Nephron (organoid): ENCODE results near the gene APH1A.

Experiments used
- H3K27ac Mint-ChIP-seq, 3 experiments: 2 replicates each; pipeline ENCODE4 v1.8.0; 2020; ENCODE audit warnings: mixed read lengths in 3 of 3, mild to moderate bottlenecking in 2 of 3, moderate library complexity in 1 of 3
- H3K27me3 Mint-ChIP-seq: 2 replicates; pipeline ENCODE4 v1.8.0; 2021; ENCODE audit warnings: low read depth, mild to moderate bottlenecking, moderate library complexity, mixed read lengths
- H3K36me3 Mint-ChIP-seq: 2 replicates; pipeline ENCODE4 v1.8.0; 2020; ENCODE audit warnings: low read depth, mixed read lengths
- H3K4me1 Mint-ChIP-seq: 2 replicates; pipeline ENCODE4 v1.8.0; 2020; ENCODE audit warnings: mixed read lengths
- H3K4me3 Mint-ChIP-seq, 3 experiments: 2 replicates each; pipeline ENCODE4 v1.8.0; 2020; ENCODE audit warnings: mild to moderate bottlenecking in 3 of 3, mixed read lengths in 3 of 3, moderate library complexity in 2 of 3
- H3K9me3 Mint-ChIP-seq: 2 replicates; pipeline ENCODE4 v1.8.0; 2020; ENCODE audit warnings: mixed read lengths
- TF ChIP-seq, protein P1 (sequence below), 3 experiments: fragments of 200-600 bp; sonication (generic); IDR thresholded peaks; one replicate each; pipeline ENCODE4 v1.5.0; 2021; ENCODE audit warnings: antibody characterized with exemption in 3 of 3; ENCODE audit not compliant: unreplicated experiment in 3 of 3

Gene APH1A

GRCh38 chr1:150236614-150237100 lies 32.2 kb downstream of the APH1A start:
- no peaks in the 10 kb centered on the region for H3K9me3 Mint-ChIP-seq
- TF ChIP-seq, protein P1, sequence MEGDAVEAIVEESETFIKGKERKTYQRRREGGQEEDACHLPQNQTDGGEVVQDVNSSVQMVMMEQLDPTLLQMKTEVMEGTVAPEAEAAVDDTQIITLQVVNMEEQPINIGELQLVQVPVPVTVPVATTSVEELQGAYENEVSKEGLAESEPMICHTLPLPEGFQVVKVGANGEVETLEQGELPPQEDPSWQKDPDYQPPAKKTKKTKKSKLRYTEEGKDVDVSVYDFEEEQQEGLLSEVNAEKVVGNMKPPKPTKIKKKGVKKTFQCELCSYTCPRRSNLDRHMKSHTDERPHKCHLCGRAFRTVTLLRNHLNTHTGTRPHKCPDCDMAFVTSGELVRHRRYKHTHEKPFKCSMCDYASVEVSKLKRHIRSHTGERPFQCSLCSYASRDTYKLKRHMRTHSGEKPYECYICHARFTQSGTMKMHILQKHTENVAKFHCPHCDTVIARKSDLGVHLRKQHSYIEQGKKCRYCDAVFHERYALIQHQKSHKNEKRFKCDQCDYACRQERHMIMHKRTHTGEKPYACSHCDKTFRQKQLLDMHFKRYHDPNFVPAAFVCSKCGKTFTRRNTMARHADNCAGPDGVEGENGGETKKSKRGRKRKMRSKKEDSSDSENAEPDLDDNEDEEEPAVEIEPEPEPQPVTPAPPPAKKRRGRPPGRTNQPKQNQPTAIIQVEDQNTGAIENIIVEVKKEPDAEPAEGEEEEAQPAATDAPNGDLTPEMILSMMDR (IDR thresholded peaks at IDR 0.05; ENCODE audit: unreplicated experiment in 3 of 3) = no peak
- H3K27ac Mint-ChIP-seq = no peak overlapping the region

DNA sequence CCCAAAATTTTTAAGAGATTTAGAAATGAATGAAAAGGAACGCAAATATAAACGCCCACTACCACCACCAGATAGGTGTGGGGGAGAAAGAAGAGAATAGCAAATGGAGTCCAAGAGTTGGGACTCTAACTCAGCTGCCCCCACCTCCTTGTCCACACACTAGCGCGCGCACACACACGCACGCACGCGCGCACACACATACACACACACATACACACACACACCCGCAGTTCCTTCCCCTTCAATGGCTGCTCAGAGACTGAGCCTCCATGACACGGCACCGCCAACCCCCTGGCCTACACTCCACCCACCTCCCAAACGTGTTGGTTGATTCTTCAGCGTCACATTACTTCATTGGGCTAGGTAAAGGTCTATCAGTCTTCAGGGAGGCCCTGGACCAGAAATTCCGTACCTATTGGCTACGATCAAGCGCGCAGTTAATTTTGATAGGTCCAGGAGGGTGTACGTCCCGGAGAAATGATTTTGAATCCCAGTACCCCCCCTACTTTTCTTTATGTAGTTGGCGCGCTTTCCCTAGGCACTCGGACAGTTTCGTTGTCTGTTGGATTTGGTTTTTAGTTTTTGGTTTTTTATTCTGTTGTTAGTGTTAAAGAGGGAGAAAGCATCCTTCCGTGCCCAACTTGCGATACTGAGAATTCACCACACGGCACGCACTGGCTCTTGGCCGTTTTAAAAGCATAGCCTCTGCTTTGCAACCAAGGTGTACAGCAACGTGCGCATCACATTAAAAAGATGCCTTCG lies 32.8 kb downstream of the APH1A start, which contains the start of gene ANP32E:
TSS of gene ANP32E (minus strand) at position 261 of the 762 bp plus-strand sequence. CDS start 326 bp downstream, outside the sequence.
- no peak within 1 kb of the TSS for H3K4me3 Mint-ChIP-seq
- H3K4me1 Mint-ChIP-seq = peaks cover 22% of the 10 kb centered on the region
- H3K27me3 Mint-ChIP-seq = peaks cover 2% of the 10 kb centered on the region
- TF ChIP-seq, protein P1 (IDR thresholded peaks at IDR 0.05; ENCODE audit: unreplicated experiment in 3 of 3) = peak in 2 of 3 experiments; percentile 13 to 31
- H3K36me3 Mint-ChIP-seq = peaks cover 1% of the 10 kb centered on the region
- no peaks in the 10 kb centered on the region for H3K9me3 Mint-ChIP-seq
- peak within 1 kb of the TSS in 2 of 3 experiments; percentile 95 to 99 for H3K27ac Mint-ChIP-seq

More at GRCh38 chr1:150236614-150237100, 32.2 kb downstream of the APH1A start:
- Mint-ChIP-seq H3K4me1 (peaks cover 22% of the 10 kb centered on the region), H3K36me3 (no peaks in the 10 kb centered on the region), H3K4me3 (no peak overlapping the region), H3K27me3 (peaks cover 3% of the 10 kb centered on the region)

DNA sequence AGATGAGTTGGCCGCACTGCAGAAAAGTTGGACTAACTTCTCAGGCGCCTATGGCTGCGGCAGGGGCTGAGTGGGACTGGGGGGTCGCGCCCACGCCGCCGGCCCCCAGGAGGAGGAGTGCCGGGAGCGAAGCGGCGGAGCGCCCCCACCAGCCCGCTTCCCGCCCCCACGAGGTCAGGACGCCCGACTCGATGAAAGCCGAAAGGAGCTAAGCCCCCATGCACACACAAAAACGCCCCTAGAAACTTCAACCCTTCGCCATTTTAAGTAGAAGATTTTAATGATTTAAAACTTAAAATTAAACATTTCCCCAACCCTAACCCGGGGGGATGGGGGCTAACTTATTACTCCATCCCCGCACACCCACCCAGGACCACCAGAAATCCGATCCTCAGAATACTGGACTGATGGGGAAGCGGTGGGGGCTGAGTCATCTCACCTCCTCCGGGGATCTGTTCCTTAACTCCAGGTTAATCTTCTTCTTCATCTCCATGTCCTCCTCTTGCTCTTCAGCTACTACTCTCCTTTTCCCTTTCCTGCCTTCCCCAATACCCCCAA lies 33.4 kb downstream of the APH1A start:
- TF ChIP-seq, protein P1 (IDR thresholded peaks at IDR 0.05; ENCODE audit: unreplicated experiment in 3 of 3) = no peak
- Mint-ChIP-seq H3K27ac (peak overlapping the region in 1 of 3 experiments; percentile 95), H3K27me3 (no peaks in the 10 kb centered on the region)

DNA sequence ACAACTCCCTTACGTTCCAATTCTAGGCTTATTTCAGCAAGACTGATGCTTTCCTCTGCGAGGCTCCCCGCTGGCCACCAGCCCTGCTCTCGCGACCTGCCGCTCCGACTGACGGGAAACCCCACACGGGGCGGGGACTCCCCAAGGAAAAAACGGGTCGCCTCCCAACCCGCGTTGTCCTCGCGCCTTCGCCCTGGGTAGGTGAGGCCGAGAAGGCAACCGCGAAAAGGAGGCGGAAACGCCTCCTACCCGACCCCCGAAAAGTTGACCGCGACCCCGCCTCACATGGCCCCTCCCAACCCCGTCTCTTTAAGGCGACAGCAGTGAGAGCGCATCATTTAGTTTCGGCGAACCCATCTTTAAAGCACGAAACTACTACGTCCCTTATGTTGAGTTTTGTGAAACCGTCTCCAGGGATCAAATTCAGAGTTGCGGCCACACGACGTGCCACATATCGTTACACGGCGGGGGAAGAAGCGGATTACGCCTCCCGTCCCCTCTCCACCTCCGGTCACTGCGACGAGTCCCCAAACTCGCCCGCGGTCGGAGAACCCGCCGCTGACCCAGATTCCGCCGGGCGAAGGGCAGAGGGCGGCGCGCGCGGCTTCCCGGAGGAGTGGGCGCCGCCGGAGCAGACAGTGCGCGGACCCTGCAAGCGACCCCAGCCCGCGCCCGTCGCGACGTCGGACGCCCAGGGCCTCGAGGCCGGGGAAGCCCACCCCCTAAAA lies 34.1 kb downstream of the APH1A start:
- Mint-ChIP-seq H3K36me3 (peaks cover 9% of the 10 kb centered on the region), H3K4me1 (peaks cover 22% of the 10 kb centered on the region), H3K4me3 (no peak overlapping the region), H3K27me3 (no peaks in the 10 kb centered on the region), H3K9me3 (no peaks in the 10 kb centered on the region), H3K27ac (peak overlapping the region in 2 of 3 experiments; percentile 95 to 99)
- TF ChIP-seq, protein P1 (IDR thresholded peaks at IDR 0.05; ENCODE audit: unreplicated experiment in 3 of 3) = no peak

More for the DNA sequence above, 33.4 kb downstream of the APH1A start:
- Mint-ChIP-seq H3K9me3 (no peaks in the 10 kb centered on the region), H3K4me1 (peaks cover 22% of the 10 kb centered on the region), H3K4me3 (no peak overlapping the region), H3K36me3 (peaks cover 5% of the 10 kb centered on the region)

GRCh38 chr1:150234309-150234565 lies 34.6 kb downstream of the APH1A start:
- peaks cover 11% of the 10 kb centered on the region for H3K36me3 Mint-ChIP-seq
- H3K27me3 Mint-ChIP-seq = no peaks in the 10 kb centered on the region
- H3K9me3 Mint-ChIP-seq = no peaks in the 10 kb centered on the region
- H3K4me1 Mint-ChIP-seq = peaks cover 22% of the 10 kb centered on the region
- H3K4me3 Mint-ChIP-seq = no peak overlapping the region
- H3K27ac Mint-ChIP-seq = peak overlapping the region in 2 of 3 experiments; percentile 95 to 99
- TF ChIP-seq, protein P1 (IDR thresholded peaks at IDR 0.05; ENCODE audit: unreplicated experiment in 3 of 3) = no peak
